ENCODE data around the gene ASXL1. TPM values are rescaled to one million over a fixed set of nuclear protein-coding genes. Genes with fewer than 3 reads are reported as not detected.

The ASXL1 gene
- total and polyA plus RNA-seq, 9 of the 15 experiments (the other 6 are each of a cell fraction or from before 2014, with no cell fraction given): 6.5 to 65.3 (median 32.3) TPM

GRCh38 chr20:32357869-32358631 lies at the start of gene ASXL1 (continued):
- TF ChIP-seq RERE (CRISPR knock-in tag; IDR thresholded peaks at IDR 0.05; ENCODE audit: borderline replicate concordance): no peak
- TF ChIP-seq THRAP3 (IDR thresholded peaks at IDR 0.05; ENCODE audit: borderline replicate concordance): no peak
- no peak; the same call in 1 of the 2 replicates for TF ChIP-seq ZC3H11A (IDR thresholded peaks at IDR 0.05; ENCODE audit: low read depth, low read length)
- peak; percentile 87 for TF ChIP-seq HINFP (tag; conservative IDR thresholded peaks at IDR 0.05; ENCODE audit: low read depth)
- no peak for TF ChIP-seq MLX (CRISPR knock-in tag; conservative IDR thresholded peaks at IDR 0.05)
- no peak for TF ChIP-seq SMARCA4 (IDR thresholded peaks at IDR 0.05)
- no peak for TF ChIP-seq ZNF239 (CRISPR knock-in tag; IDR thresholded peaks at IDR 0.05)
- TF ChIP-seq ZBTB12 (CRISPR knock-in tag; IDR thresholded peaks at IDR 0.05): no peak
- TF ChIP-seq HES1 (IDR thresholded peaks at IDR 0.05; ENCODE audit: low read depth): no peak
- TF ChIP-seq TEAD4 (IDR thresholded peaks at IDR 0.05; ENCODE audit: low read length): peak; percentile 46; the same call in 1 of the 2 replicates
- 0 out of 2 replicates have a peak, but pooled peaks have one; percentile 28 for TF ChIP-seq TEAD4 (CRISPR knock-in tag; IDR thresholded peaks at IDR 0.05; ENCODE audit: borderline replicate concordance)
- TF ChIP-seq BMI1 (IDR thresholded peaks at IDR 0.05; ENCODE audit: low read length): no peak
- 0 out of 2 replicates have a peak, but pooled peaks have one; percentile 33 for TF ChIP-seq BRD4 (IDR thresholded peaks at IDR 0.05)
